ENCODE results near the gene ANKRD65.
A peak's percentile ranks its signal among the peaks of the same experiment; 100 is the strongest.
"Not testable (repeated sequence)": the region's sequence is repeated elsewhere in the genome, so short reads cannot be mapped to it uniquely, and the experiment has no call there.

The ANKRD65 gene

DNA sequence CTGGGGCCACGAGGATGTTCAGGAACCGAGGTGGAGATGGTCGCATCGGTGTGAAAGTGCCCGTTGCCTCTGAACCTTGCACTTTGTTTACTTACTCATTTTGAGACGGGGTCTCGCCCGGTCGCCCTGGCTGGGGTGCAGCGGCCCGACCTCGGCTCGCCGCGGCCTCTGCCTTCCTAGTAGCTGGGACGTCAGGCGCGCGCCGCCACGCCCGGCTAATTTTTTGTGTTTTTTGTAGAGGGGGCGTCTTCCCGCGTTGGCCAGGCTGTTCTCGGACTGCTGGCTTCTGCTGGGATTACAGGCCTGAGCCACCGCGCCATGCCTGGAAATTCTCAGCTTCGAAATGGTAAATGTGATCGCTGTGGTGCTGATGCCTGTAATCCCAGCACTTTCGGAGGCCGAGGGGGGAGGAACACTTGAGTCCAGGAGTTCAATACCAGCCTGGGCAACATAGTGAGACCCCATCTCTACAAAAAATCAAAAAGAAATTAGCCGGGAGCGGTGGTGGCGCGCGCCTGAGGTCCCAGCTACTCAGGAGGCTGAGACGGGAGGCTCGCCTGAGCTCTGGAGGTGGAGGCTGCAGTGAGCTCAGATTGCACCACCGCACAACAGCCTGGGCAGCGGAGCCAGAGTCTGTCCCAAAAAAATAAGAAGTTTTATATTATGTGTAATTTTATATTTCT, 13.3 kb downstream of the ANKRD65 start:
- no peak overlapping the region for H2AFZ ChIP-seq (ENCODE audit: low read depth, low read length)
- H3K9me3 ChIP-seq (ENCODE audit: low read length), result no peaks in the 10 kb centered on the region
- peak overlapping the region; percentile 88 for H3K4me3 ChIP-seq (ENCODE audit: low read length)
- H3K4me1 ChIP-seq (ENCODE audit: insufficient read depth, low read length), result peaks cover 23% of the 10 kb centered on the region
- no peaks in the 10 kb centered on the region for H3K27me3 ChIP-seq (ENCODE audit: insufficient read depth, low read length)
- peaks cover 35% of the 10 kb centered on the region for H3K36me3 ChIP-seq (ENCODE audit: insufficient read depth, low read length)

DNA sequence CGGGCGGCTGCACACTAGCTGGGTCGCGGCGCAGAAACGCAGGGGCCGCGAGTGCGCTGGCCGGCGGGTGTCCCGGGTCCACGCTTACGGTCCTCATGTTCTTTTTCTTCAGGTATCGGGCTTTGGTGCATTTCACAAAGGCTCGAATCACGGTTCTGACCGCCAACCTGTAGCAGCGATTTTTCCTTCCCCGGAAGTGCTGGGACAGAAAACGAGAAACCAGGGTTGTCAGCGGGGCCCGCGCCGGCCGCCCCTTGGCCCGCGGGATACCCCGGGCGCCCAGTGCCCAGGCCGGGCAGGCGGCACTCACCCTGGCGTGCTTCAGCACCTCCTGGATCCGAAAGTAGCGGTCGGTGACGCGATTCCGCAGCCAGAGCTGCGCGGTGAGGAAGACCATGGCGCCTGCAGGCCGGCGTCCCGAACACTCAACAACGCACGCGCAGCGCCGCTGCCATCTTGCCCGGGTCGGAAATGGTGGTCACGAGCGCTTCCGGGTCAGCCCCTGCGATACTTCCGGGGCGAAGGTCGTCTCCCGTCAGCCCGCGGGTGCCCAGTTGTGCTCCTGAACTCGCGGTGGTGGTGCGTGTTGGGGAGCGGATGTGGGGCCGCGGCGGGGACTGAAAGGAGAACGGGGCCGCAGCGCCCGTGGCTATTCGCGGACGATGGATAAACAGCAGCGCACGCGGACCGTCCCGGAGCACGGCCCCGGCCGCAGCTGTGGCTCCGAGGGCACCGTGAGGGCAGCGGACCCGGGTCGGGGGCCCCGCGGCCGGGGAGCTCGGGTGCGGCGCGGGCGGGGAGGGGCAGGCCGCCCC, 14.0 kb downstream of the ANKRD65 start, which contains the start of gene MRPL20:
Gene MRPL20 (minus strand): TSS at position 473 of the 815 bp plus-strand sequence. CDS start 76 bp downstream, at position 397.
- H3K9me3 ChIP-seq (ENCODE audit: low read length), result no peaks in the 10 kb centered on the region
- no peak within 1 kb of the TSS for H2AFZ ChIP-seq (ENCODE audit: low read depth, low read length)
- peak within 1 kb of the TSS; percentile 88 for H3K4me3 ChIP-seq (ENCODE audit: low read length)
- peaks cover 23% of the 10 kb centered on the region for H3K4me1 ChIP-seq (ENCODE audit: insufficient read depth, low read length)
- H3K27me3 ChIP-seq (ENCODE audit: insufficient read depth, low read length), result no peaks in the 10 kb centered on the region
- H3K36me3 ChIP-seq (ENCODE audit: insufficient read depth, low read length), result peaks cover 41% of the 10 kb centered on the region

DNA sequence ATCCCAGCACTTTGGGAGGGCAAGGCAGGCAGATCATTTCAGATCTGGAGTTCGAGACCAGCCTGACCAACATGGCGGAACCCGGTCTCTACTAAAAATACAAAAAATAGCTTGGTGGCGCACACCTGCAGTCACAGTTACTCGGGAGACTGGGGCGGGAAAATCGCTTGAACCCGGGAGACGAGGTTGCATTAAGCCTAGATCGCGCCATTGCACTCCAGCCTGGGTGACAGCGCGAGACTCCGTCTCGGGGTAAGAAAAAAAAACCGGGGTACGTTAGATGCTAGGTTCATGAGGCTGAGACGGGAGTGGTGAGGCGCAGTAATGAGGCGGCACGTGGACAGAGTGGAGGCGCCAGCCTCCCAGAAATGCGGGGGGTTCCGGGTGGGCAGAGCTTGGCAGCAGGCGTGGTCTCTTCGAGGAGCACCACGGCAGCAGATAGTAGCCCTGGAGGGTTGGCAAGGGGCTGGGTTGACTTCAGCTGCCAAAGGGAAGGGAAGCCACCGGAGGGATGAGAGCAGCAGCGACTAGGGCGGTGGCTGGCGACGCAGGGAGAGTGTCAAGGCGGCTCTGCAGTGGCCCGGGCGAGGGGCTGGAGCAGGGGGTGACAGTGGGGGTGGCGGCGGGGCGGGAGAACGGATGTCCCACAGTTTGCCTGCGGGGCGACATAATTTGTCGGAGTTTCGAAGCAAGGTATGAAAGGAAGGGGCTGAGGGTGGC, 14.8 kb downstream of the ANKRD65 start:
- peaks cover 49% of the 10 kb centered on the region for H3K36me3 ChIP-seq (ENCODE audit: insufficient read depth, low read length)

DNA sequence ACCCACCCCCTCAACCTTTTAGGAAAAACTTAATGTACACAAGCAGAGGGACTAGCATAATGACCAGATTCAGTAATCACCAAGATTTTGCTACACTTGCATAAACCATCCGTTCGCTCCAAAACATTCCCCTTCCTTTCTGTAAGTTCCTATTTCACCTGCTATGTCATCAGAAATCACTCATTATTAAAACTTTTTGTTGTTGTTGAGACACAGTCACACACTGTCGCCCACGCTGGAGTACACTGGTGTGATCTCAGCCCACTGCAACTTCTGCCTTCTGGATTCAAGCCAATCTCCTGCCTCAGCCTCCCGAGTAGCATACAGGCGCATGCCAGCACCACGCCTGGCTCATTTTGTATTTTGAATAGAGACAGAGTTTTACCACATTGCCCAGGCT, 17.4 kb downstream of the ANKRD65 start:
- Histone ChIP-seq H3K36me3 (ENCODE audit: insufficient read depth, low read length) (peaks cover 49% of the 10 kb centered on the region), H3K9me3 (ENCODE audit: low read length) (no peaks in the 10 kb centered on the region), H3K27me3 (ENCODE audit: insufficient read depth, low read length) (no peaks in the 10 kb centered on the region), H3K4me3 (ENCODE audit: low read length) (no peak overlapping the region), H2AFZ (ENCODE audit: low read depth, low read length) (no peak overlapping the region), H3K4me1 (ENCODE audit: insufficient read depth, low read length) (peaks cover 32% of the 10 kb centered on the region)

More for the DNA sequence above, 14.8 kb downstream of the ANKRD65 start:
- Histone ChIP-seq H3K27me3 (ENCODE audit: insufficient read depth, low read length) (no peaks in the 10 kb centered on the region), H3K9me3 (ENCODE audit: low read length) (no peaks in the 10 kb centered on the region), H3K4me1 (ENCODE audit: insufficient read depth, low read length) (peaks cover 23% of the 10 kb centered on the region), H3K4me3 (ENCODE audit: low read length) (peak overlapping the region; percentile 88), H2AFZ (ENCODE audit: low read depth, low read length) (no peak overlapping the region)

DNA sequence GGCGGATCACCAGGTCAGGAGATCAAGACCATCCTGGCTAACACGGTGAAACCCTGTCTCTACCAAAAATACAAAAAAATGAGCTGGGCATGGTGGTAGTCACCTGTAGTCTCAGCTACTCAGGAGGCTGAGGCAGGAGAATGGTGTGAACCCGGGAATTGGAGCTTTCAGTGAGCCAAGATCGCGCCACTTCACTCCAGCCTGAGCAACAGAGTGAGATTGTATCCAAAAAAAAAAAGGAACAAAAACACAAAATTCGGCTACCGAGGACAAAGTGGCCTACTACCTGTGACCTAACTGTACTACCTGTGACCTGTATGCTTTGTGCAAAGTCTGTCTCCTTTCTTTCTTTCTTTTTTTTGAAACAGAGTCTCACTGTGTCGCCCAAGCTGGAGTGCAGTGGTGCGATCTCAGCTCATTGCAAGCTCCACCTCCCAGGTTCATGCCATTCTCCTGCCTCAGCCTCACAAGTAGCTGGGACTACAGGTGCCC, 18.1 kb downstream of the ANKRD65 start:
- H3K4me1 ChIP-seq (ENCODE audit: insufficient read depth, low read length), result peaks cover 29% of the 10 kb centered on the region
- H3K27me3 ChIP-seq (ENCODE audit: insufficient read depth, low read length); H3K4me3 ChIP-seq (ENCODE audit: low read length); H3K9me3 ChIP-seq (ENCODE audit: low read length); H2AFZ ChIP-seq (ENCODE audit: low read depth, low read length): not testable (repeated sequence)
- peaks cover 48% of the 10 kb centered on the region for H3K36me3 ChIP-seq (ENCODE audit: insufficient read depth, low read length)

DNA sequence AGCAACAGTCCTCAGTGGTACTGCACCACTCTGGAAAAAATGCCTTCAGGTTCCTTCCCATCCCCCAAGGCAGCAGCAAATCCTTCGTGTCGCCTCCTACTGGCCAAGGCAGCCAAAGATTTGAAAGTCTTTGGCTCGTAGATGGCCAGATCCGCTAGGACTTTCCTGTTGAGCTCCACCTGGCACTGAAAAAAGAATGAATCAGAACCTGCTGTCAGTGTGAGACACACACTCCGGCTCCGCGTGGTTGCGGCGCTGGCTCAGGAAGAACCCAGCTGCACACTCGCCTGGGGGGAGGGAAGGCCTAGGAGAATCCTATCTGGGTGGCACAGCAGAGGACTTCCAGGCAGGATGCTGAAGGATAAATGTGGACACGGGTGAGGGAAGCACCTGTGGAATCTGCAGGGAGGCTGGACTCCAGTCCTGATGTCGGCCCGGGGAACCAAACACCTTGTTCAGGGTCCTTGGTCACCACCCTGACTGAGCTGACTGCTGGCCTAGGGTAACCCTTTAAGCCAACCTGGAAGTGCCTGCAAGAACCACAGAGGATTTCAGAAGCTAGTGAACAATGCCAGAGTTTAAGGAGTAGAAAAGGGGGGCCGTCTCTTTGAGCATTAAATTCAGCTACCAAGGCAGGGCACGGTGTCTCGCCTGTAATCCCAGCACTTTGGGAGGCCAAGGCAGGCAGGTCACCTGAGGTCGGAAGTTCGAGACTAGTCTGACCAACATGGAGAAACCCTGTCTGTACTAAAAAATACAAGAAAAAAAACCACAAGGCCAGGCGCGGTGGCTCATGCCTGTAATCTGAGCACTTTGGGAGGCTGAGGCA, 18.8 kb downstream of the ANKRD65 start:
- H3K4me1 ChIP-seq (ENCODE audit: insufficient read depth, low read length), result peaks cover 31% of the 10 kb centered on the region
- H3K27me3 ChIP-seq (ENCODE audit: insufficient read depth, low read length), result no peaks in the 10 kb centered on the region
- H2AFZ ChIP-seq (ENCODE audit: low read depth, low read length), result no peak overlapping the region
- no peaks in the 10 kb centered on the region for H3K9me3 ChIP-seq (ENCODE audit: low read length)
- no peak overlapping the region for H3K4me3 ChIP-seq (ENCODE audit: low read length)
- peaks cover 54% of the 10 kb centered on the region for H3K36me3 ChIP-seq (ENCODE audit: insufficient read depth, low read length)

DNA sequence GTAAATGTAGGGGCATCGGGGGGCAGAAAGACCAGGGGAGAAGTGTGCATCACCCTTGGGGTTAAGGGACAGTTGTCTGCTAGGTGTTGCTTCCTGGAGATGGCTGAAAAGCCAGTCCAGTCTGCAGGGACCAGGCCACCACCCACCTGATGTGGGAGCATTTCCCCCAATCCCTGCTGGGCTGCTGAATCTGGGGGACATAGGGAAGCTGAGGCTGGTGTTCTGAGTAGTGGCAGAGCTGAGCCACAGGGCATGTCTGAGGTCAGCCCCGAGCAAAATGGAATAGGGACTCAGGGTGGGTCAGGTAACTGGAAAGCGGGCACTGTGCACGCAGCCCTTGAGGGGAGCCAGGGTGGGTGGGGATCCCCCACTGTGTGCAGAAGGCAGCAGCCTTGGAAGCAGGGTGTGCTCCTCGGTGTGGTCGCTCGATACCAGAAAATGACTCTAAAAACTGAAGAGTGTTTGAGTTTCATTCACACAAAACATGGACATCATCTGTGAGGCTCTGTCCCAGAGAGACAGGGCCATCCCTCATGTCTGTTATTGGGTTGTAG, 19.5 kb downstream of the ANKRD65 start:
- Histone ChIP-seq H3K9me3 (ENCODE audit: low read length) (no peaks in the 10 kb centered on the region), H3K36me3 (ENCODE audit: insufficient read depth, low read length) (peaks cover 59% of the 10 kb centered on the region), H2AFZ (ENCODE audit: low read depth, low read length) (no peak overlapping the region), H3K4me1 (ENCODE audit: insufficient read depth, low read length) (peaks cover 29% of the 10 kb centered on the region), H3K4me3 (ENCODE audit: low read length) (no peak overlapping the region), H3K27me3 (ENCODE audit: insufficient read depth, low read length) (no peaks in the 10 kb centered on the region)

DNA sequence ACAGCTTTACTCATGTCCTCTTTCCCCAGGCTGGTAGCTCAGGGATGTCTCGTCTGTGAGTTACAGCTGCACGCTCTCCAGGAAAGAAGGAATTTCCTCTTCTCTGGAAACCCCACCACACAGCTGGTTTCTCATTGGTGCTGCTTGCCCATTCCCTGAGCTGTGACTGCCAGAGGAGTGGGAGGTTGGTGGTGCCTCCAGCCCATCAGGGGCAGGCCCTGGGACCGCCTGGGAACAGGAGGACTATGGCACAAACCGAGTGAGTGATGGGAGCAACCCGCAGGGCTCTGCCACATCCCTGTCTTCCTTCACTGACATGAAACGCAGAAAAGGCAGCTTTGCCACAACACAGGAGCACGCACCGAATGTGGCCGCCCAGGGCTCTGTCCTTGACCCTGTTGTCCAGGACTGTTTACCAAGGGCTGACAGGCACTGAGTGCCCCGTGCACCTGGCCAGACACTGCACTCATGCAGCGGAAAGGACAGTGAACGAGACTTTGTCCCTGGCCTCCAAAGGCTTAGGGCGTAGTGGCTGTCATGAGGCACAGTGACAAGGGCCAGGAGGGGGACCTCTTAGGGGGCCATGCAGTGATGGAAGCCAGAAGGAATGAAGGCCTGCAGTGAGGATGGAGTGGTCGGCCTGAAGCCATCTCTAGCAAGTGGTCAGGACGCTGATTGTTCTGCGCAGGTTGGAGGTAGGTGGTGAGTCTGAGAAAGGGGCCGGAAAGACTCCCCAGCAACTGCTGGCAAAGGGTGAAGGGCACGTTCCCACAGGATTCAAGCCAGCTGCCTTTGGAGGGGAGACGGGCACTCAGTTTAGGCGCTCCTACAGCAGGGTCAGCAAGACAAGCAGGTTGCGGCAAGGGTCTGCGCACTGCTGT, 20.3 kb downstream of the ANKRD65 start:
- Histone ChIP-seq H2AFZ (ENCODE audit: low read depth, low read length) (no peak overlapping the region), H3K9me3 (ENCODE audit: low read length) (no peaks in the 10 kb centered on the region), H3K36me3 (ENCODE audit: insufficient read depth, low read length) (peaks cover 56% of the 10 kb centered on the region), H3K4me3 (ENCODE audit: low read length) (peak overlapping the region; percentile 66), H3K4me1 (ENCODE audit: insufficient read depth, low read length) (peaks cover 22% of the 10 kb centered on the region), H3K27me3 (ENCODE audit: insufficient read depth, low read length) (no peaks in the 10 kb centered on the region)

DNA sequence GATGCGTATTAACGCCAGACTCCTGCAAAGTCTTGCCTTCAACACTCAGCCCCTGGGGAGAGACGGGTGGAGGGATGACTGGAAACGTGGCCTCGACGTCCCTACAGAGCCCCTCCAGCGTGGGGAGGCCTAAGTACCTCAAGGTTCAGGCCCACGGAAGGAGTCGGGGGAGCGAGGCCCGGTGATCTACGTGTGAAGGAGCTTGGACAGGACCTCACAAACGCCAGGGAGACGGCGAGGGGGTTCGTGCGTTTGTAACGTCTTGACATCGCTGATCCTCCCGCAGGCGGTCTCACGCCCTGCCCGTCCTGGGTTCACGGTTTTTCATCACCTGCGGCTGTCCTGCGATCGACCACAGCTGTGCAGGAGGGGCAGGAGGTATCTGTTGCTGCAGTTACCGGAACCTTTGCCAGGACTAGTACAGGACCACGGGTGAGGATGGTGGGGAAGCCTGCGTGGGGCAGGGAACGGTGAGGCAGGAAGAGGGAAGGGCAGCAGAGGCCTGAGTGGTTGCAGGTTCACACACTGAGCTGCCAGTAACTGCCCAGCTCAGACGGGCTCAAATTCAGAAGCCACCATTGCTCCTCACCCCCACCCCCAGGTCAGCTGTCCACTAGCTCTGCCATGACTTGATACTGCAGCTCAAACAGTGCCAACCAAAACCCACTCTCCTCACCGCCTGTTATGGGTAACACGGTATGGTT, 21.1 kb downstream of the ANKRD65 start:
- Histone ChIP-seq H3K9me3 (ENCODE audit: low read length) (no peaks in the 10 kb centered on the region), H3K27me3 (ENCODE audit: insufficient read depth, low read length) (no peaks in the 10 kb centered on the region), H3K36me3 (ENCODE audit: insufficient read depth, low read length) (peaks cover 55% of the 10 kb centered on the region), H3K4me3 (ENCODE audit: low read length) (peak overlapping the region; percentile 66), H2AFZ (ENCODE audit: low read depth, low read length) (no peak overlapping the region), H3K4me1 (ENCODE audit: insufficient read depth, low read length) (peaks cover 22% of the 10 kb centered on the region)

DNA sequence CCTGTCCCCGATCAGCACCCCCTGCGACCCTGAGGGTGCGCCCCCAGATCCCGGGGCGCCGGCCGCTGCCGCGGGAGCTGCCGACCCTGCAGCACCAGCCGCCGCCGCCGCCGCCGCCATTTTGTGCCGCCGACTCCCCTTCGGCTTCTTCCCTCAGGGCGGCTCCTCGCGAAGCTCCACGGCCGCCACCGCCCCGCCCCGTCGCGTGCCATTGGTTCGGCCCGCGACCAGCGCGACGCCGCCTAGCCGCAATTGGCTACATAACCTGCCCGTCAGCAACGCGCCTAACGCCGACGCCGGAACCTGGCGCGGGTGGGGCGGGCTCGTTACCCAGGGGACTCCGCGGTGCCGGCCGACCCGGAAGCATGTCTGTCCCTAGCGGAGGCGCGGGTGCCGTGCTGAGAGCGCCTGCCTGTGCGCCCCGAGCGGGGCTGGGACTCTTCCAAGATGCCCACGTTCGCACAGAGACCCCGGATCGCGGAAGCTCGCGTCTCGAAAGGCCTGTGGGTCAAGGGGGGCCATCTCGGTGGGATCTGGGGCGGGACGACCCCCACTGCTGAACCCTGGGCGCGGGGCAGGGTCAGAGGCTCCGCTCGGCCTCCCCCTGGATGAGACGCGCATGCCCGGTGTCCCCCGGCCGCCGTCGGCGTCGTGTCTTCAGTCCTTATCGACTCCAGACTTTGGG, 21.7 kb downstream of the ANKRD65 start, which contains the start of gene CCNL2:
Gene CCNL2 (minus strand): TSS at position 149 of the 685 bp plus-strand sequence. CDS start 29 bp downstream, at position 120.
- Histone ChIP-seq H2AFZ (ENCODE audit: low read depth, low read length) (peak within 1 kb of the TSS; percentile 44), H3K27me3 (ENCODE audit: insufficient read depth, low read length) (no peaks in the 10 kb centered on the region), H3K4me3 (ENCODE audit: low read length) (peak within 1 kb of the TSS; percentile 72), H3K36me3 (ENCODE audit: insufficient read depth, low read length) (peaks cover 50% of the 10 kb centered on the region), H3K9me3 (ENCODE audit: low read length) (no peaks in the 10 kb centered on the region), H3K4me1 (ENCODE audit: insufficient read depth, low read length) (peaks cover 22% of the 10 kb centered on the region)
